Activated CD4-positive, alpha-beta T cell treated with anti-CD3 and anti-CD28 coated beads, Interleukin-2, amount 50 U/mL, for 24 hours (primary cell): ENCODE results near the gene RELL1.

Experiments used
- DNase-seq, 2 donors: peaks; one replicate each; pipeline ENCODE4 v3.0.0-alpha.2; 2020; ENCODE audit warnings: low read depth in 1 of 2, low spot score in 1 of 2

Gene RELL1

DNA sequence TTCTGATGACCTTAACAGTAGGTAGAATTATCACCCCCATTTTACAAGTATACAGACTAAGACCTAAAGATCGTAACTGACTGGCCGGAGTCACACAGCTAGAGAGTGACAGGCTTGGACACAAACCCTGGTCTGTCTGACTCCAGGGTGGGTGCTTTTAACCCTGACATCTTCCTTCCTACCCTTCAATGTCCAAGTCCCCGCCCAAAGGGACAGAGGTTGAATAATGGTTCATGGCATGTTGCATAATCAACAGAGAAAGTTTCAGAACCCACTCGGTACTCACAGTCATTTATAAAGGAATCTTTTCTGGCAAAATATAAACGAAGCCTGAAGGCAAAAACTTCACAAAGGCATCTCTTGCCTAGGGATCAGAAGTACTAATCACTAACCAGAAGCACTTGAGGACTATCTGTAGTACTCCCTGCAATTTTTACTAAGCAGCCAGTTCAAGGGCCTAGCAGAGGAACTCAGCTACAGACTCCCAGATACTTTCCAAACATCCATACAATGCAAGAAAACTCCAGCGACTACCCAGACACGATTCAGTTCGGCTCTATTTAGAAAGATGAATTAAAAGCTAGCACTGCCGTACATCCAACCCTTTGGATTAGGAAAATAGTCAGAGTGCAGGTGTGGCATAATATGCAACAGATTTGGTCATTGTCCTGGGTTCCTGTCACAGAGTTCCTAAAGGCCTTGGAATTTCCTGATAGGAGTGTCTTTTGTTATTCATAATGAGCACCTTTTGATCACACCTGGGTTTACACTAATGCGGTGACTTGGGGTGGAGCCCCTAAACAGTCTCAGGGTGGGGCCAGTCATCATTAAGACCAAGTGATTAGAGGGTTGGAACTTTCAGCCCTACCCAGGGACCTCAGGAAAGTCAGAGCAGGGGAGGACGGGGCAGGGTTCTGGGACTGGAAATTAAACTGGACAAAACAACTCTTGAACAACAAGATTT lies 44.0 kb downstream of the RELL1 start:
- DNase-seq: no peak

DNA sequence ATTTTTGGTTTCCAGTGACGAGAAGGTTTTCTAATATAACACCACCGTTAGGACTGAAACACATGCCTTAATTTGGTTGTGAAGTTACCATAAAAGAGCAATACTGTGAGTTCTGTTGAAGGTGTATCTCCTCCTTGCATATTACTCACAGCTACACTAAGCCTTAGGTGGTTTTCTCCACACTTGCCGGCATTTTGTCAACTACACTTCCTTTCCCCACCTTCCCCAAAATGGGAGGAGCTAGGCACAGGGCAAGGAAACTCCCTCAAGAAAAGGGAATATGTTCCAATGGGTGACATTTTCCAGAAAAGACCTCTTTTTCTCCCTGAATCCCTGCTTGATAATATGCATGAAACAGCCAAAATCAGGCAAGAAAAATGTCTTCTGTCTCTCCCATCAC lies 44.8 kb downstream of the RELL1 start:
- DNase-seq: no peak

DNA sequence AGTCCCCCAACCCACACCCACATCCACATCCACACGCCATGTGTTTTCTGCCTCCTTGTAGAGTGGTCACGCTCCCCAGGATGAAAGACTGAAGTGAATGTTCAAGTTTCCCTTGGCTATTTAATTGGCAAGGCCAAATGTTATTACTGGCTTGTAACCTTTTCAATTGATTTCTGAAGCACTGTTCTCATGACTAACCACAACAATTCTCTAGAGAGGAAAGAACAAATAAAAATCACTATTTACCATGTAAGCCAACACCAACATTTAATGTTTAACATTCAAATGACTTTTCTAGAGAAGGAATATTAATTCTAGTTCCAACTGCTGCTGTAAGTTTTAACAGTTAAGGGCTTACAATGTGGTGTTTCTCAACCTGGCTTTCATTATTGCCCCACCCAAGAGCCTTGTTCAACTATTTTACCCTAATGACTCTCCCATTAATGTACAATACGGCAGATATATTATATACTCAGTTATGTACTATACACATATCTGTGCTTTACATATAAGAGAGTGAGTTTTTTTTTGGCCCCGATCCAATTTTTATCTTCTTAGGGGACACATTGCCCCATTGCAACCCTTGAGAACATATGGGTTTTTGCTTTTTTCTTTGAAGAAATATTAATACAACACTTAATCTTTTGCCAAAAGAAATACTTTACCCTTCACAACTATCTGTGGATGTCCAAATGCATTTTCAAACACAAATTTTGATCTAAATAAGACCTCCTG lies 46.5 kb downstream of the RELL1 start:
- DNase-seq: no peak

- DNase-seq: no peak
These were observed 51.0 kb downstream of the RELL1 start for GRCh38 chr4:37635155-37635554.

- DNase-seq: no peak
These were observed 52.0 kb downstream of the RELL1 start for GRCh38 chr4:37634180-37634579.

DNA sequence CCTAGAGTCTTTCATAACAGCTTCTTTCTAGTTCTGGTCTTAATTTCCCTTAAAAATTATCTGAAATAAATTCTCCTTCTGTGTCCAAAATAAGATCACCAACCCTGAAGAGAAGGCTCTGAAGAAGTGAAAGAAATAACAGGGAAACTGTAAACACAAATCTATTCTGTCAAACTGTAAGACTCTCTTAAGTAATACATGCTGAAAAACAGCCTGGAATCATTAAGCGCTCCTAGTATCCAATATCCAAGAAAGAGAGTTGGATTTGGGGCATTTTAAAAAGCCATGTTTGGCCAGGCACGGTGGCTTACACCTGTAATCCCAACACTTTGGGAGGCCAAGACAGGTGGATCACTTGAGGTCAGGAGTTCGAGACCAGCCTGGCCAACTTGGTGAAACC lies 53.3 kb downstream of the RELL1 start:
- DNase-seq: no peak

DNA sequence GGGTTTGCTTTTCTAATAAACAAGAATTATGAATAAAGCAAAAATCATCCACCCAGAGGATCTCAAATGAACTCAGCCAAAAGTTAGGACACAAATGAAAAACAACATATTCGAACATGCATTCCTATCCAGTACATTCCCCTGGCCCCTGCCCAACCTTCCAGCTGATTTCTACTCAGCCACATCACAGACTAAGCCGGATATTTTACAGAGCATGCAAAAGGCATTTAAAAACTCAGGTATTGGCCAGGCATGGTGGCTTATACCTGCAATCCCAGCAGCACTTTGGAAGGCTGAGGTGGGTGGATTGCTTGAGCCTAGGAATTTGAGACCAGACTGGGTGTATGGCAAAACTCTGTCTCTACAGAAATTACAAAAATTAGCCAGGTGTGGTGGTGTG lies 54.6 kb downstream of the RELL1 start:
- no peak for DNase-seq

GRCh38 chr4:37629713-37630112 lies 56.5 kb downstream of the RELL1 start:
- no peak for DNase-seq

DNA sequence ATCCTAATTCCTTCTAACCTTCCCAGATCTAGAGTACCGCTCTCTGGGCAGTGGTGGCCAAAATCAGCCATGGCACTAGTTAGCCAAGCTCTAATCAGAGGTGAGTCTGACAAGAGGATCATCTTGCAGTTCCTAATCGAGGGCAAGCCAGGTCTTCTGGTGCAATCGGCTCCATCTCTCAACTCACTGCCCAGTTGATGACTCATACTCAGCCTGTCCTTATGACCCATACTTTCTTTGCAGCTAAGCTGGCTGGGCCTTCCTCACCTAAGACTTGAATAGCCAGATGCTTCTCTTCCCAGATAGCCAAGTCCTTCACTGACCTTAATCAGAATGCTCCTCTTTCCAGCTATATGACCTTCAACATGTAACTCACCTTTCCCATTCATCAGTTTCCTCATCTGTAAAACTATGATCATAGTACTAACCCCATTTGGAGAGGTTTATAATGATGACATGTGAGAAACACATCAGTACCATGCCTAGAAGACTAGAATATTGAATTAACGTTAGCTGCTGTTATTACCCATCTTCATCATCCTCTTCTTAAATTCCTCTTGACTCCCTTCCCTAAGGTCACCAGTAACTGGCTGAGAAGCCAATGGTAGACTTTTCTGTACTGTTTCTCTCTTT lies 57.1 kb downstream of the RELL1 start:
- DNase-seq: no peak

GRCh38 chr4:37627263-37627662 lies 58.9 kb downstream of the RELL1 start:
- DNase-seq: no peak

- no peak for DNase-seq
These were observed 60.7 kb downstream of the RELL1 start for GRCh38 chr4:37625499-37625898.

DNA sequence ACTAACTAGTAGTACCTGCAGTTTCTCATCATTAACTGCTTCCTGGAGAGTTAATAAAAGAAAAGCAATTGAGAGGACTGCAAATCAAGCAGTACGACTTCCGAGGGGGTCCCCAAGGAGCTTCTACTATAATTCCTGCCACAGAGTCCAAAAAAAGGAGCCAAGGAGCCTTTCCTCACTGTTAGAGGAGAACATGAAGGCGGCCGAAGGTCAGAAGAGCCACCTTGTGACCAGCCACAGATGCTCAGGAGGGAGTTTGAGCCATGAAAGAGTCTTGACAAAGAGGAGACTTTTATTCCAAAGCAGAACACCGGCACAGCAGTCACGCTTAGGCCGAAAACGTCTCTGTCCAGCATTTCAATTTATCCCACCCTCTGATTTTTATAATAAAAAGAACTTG lies 62.2 kb downstream of the RELL1 start:
- DNase-seq: no peak

DNA sequence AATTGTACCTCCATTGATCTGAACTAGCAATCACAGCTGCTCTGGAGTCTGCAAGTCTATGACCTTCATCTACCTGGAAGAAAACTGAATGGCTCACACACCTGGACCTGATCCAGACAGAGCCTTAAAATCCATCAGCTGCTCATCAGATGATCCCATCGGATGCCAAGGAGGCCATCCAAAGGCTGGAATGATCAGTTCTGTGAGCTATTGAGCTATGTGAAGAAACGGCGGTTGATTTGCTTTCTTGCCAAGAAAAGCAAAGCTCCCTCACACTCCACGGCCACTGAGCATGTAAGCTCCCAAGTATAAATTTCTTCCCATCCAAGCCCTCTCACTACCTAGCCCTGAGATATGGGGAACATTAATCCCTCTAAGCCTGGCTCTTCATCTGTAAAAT lies 63.1 kb downstream of the RELL1 start:
- DNase-seq: no peak

DNA sequence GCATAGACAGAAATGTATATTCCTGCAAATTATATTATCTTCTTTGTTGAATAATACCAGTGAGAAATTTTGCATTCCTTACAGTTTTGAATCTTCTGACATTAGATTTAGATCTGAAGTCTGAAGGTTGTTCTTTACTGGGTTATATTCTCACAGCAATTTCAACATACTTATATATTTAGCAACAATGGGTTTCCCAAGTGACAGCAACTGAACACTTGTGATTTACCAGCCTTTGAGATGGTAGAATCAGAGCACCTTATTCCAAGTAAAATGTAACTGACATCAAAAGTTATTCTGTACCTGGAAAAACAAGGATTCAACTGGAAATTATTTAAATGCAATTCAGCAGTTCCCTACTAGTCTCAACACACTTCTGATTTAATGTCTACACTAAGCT lies 66.0 kb downstream of the RELL1 start:
- DNase-seq: no peak

DNA sequence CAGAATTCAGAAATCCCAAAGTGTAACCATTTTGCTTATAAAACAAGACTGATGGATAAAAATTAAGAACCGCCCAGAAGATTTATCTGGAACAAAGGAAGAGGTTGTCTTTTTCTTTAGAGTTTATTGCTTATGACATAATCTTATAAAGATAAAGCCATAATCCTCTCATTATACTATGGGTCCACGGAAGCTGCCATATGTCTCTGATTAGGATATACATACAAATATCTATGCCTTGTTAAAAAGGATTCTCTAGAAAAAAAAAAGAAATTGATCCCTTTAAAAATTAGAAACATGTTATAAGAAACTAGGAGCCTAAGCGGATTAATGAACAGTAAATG lies 70.5 kb downstream of the RELL1 start:
- no peak for DNase-seq

DNA sequence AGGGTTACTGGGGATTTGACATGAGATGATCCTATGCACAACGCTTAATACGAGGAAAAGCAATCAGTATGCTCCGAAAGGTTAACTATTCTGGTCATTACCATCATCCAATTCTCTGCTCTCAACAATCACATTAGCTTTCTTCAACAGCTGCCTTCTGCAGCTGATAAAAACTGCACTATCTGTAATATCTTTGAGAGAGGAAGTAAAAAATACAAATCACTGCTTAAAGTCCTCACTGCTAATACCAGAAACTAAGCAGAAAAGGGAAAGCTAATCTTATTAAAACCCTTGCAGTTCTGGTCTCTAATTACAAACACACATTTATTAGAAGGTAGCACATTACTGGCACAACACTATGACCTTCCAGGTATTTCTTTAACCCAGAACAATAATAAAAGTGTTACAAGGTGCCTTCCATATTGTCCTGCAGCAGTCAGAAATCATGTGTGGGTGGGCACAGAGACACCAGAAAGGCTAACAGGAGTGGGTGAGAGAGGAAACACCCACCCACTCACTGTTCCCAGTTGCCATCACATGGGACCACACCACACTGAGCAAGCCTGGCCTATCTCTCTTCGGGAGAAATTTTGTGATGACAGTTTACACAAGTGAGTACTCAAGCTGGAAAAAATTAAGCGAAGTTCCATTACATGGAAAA lies 71.0 kb downstream of the RELL1 start:
- DNase-seq: no peak

DNA sequence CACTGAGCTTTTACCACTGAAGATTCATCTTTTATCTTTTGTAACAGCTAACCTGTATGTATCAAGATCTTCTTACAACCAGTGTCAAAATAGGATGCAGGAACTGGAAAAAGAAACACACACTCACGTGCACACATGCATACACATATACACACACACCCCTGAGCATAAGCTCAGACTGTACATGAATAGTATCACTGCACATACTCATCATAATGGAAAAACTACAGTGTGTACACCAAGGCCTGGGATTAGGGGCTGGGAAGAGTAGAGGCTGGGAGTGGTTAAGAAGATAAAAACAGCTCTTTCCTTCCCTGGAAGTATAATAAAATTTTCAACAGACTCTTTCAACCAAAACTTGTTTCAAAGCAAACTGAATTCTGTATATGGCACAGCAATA lies 73.4 kb downstream of the RELL1 start:
- DNase-seq: no peak

- no peak for DNase-seq
These were observed 76.5 kb downstream of the RELL1 start for GRCh38 chr4:37609626-37610025.

DNA sequence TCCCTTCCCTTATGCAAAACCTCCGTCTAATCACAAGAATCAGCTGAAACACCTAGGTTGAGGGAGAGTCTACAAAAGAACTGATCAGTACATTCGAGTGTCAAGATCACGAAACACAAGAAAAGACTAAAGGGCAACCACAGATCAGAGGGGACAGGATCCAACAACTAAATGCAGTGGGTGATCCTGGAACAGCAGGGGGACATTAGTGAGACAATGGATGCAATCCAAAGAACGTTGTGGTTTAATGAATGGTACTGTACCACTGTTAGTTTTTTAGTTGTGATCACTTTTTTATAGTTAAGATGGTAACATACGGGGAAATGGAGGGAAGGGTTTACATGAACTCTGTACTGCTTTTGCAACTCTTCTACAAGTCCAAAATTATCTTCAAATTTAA lies 79.2 kb downstream of the RELL1 start:
- DNase-seq: no peak

GRCh38 chr4:37605843-37606565 lies 80.2 kb downstream of the RELL1 start:
- DNase-seq: no peak

DNA sequence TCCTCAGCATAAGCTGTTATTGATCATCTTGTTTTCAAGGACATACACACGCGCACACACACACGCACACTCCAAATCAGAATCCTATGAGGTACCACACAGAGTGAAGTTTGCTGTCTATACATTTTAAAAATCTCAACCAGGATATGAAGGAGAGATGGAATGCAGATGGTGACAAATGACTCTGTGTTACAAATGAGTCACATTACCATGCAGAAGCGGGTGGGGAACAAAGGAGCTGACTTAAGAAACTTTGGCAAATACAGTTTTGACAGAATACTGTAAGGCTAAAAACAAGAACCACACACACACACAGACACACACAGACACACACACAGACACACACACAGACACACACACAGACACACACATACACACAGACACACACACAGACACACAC lies 81.7 kb downstream of the RELL1 start:
- DNase-seq: no peak
